Mesenchymal stem cell (in vitro differentiated cells and primary cell): ENCODE results near the gene RGS7.

Experiments used
- DNase-seq: peaks from one replicate; pipeline ENCODE4 v3.0.0-alpha.2; 2013
- H2AFZ ChIP-seq: one replicate; pipeline ENCODE4 v1.6.1; 2013; ENCODE audit warnings: low read depth, mild to moderate bottlenecking, control low read depth, inconsistent platforms, low read length, moderate library complexity
- H2AK5ac ChIP-seq: 2 replicates; pipeline ENCODE4 v1.6.1; 2013; ENCODE audit warnings: low read length, moderate library complexity, mild to moderate bottlenecking, inconsistent platforms; ENCODE audit not compliant: severe bottlenecking
- H2BK120ac ChIP-seq: one replicate; pipeline ENCODE4 v1.6.1; 2013; ENCODE audit warnings: low read depth, mild to moderate bottlenecking, inconsistent platforms, low read length, moderate library complexity
- H2BK12ac ChIP-seq, 2 experiments: one replicate each; pipeline ENCODE4 v1.6.1; 2013; ENCODE audit warnings: inconsistent platforms in 2 of 2, low read length in 2 of 2, mild to moderate bottlenecking in 2 of 2, moderate library complexity in 2 of 2, control low read depth in 1 of 2
- H2BK15ac ChIP-seq: one replicate; pipeline ENCODE4 v1.6.1; 2013; ENCODE audit warnings: mild to moderate bottlenecking, low read depth, inconsistent platforms; ENCODE audit not compliant: poor library complexity, severe bottlenecking
- H2BK5ac ChIP-seq: 2 replicates; pipeline ENCODE4 v1.6.1; 2013; ENCODE audit warnings: low read depth, mild to moderate bottlenecking, low read length, control low read depth, inconsistent platforms; ENCODE audit not compliant: poor library complexity, severe bottlenecking
- H3K14ac ChIP-seq, 2 experiments: one replicate each; pipeline ENCODE4 v1.6.1; 2013; ENCODE audit warnings: inconsistent platforms in 2 of 2, low read length in 2 of 2, control low read depth in 1 of 2, mild to moderate bottlenecking in 1 of 2, moderate library complexity in 1 of 2
- H3K18ac ChIP-seq, 2 experiments: one replicate each; pipeline ENCODE4 v1.6.1; 2013; ENCODE audit warnings: inconsistent platforms in 2 of 2, low read length in 2 of 2, control low read depth in 1 of 2, low read depth in 1 of 2, mild to moderate bottlenecking in 1 of 2
- H3K23ac ChIP-seq, 2 experiments: one replicate each; pipeline ENCODE4 v1.6.1; 2013; ENCODE audit warnings: inconsistent platforms in 2 of 2, low read length in 2 of 2, mild to moderate bottlenecking in 2 of 2, moderate library complexity in 2 of 2, control low read depth in 1 of 2
- H3K27ac ChIP-seq: 2 replicates; pipeline ENCODE4 v1.5.1; 2013; ENCODE audit warnings: mild to moderate bottlenecking, moderate library complexity, low read length, control low read depth, inconsistent platforms; ENCODE audit not compliant: poor library complexity, severe bottlenecking
- H3K27me3 ChIP-seq, 2 experiments: 2 replicates each; pipeline versions ENCODE4 v1.6.1 to v1.7.0; 2013; ENCODE audit warnings: low read length in 2 of 2, mild to moderate bottlenecking in 2 of 2, moderate library complexity in 2 of 2, control low read depth in 1 of 2, inconsistent platforms in 1 of 2; ENCODE audit not compliant: control insufficient read depth in 1 of 2, insufficient read depth in 1 of 2
- H3K36me3 ChIP-seq, 2 experiments: 2 replicates each; pipeline versions ENCODE4 v1.6.1 to v1.7.0; 2013; ENCODE audit warnings: low read length in 2 of 2, control low read depth in 1 of 2, inconsistent platforms in 1 of 2, low read depth in 1 of 2, mild to moderate bottlenecking in 1 of 2; ENCODE audit not compliant: insufficient read depth in 2 of 2, control insufficient read depth in 1 of 2
- H3K4ac ChIP-seq, 2 experiments: one replicate each; pipeline ENCODE4 v1.6.1; 2013; ENCODE audit warnings: inconsistent platforms in 2 of 2, low read length in 2 of 2, mild to moderate bottlenecking in 2 of 2, moderate library complexity in 2 of 2, control low read depth in 1 of 2, low read depth in 1 of 2
- H3K4me1 ChIP-seq: 2 replicates; pipeline ENCODE4 v1.6.1; 2013; ENCODE audit warnings: low read depth, low read length, control low read depth; ENCODE audit not compliant: control insufficient read depth, insufficient read depth
- H3K4me2 ChIP-seq: 2 replicates; pipeline ENCODE4 v1.6.1; 2013; ENCODE audit warnings: low read length, mild to moderate bottlenecking, inconsistent platforms; ENCODE audit not compliant: poor library complexity, severe bottlenecking
- H3K4me3 ChIP-seq, 2 experiments: 2 replicates each; pipeline versions ENCODE4 v1.5.1 to v1.7.0; 2013; ENCODE audit warnings: low read length in 2 of 2, mild to moderate bottlenecking in 2 of 2, control low read depth in 1 of 2, low read depth in 1 of 2; ENCODE audit not compliant: insufficient read depth in 1 of 2
- H3K79me1 ChIP-seq: replicated peaks from 2 replicates; pipeline ENCODE4 v1.6.1; 2013; ENCODE audit warnings: mild to moderate bottlenecking, control low read depth, low read length, inconsistent platforms; ENCODE audit not compliant: poor library complexity, severe bottlenecking
- H3K9ac ChIP-seq: 2 replicates; pipeline ENCODE4 v1.7.0; 2013; ENCODE audit warnings: mild to moderate bottlenecking, low read length, moderate library complexity
- H3K9me3 ChIP-seq: 2 replicates; pipeline ENCODE4 v1.7.0; 2013; ENCODE audit warnings: mild to moderate bottlenecking, low read length; ENCODE audit not compliant: control insufficient read depth
- H4K8ac ChIP-seq: one replicate; pipeline ENCODE4 v1.6.1; 2013; ENCODE audit warnings: inconsistent platforms, mild to moderate bottlenecking, low read length, moderate library complexity
- H4K91ac ChIP-seq: one replicate; pipeline ENCODE4 v1.6.1; 2013; ENCODE audit warnings: mild to moderate bottlenecking, low read length, inconsistent platforms
- WGBS: methylation state at CpG from one replicate; pipeline ENCODE4 v1.1.7; 2013; ENCODE audit warnings: mixed read lengths; 5-methylcytosine and 5-hydroxymethylcytosine counted together

RGS7 gene

GRCh38 chr1:241323514-241324195 lies 33.4 kb downstream of the RGS7 start:
- DNase-seq = peak; percentile 30
- H4K8ac ChIP-seq = no peak overlapping the region
- H3K4me1 ChIP-seq = no peaks in the 10 kb centered on the region
- H3K79me1 ChIP-seq = no peaks in the 10 kb centered on the region
- no peak overlapping the region for H4K91ac ChIP-seq
- H3K18ac ChIP-seq = no peak overlapping the region
- no peak overlapping the region for H2AFZ ChIP-seq
- no peak overlapping the region for H2BK15ac ChIP-seq
- H2BK120ac ChIP-seq = no peak overlapping the region
- no peak overlapping the region for H2BK12ac ChIP-seq
- no peak overlapping the region for H2AK5ac ChIP-seq
- no peak overlapping the region for H3K23ac ChIP-seq
- H2BK5ac ChIP-seq = no peak overlapping the region
- no peak overlapping the region for H3K4ac ChIP-seq
- no peaks in the 10 kb centered on the region for H3K36me3 ChIP-seq
- H3K9me3 ChIP-seq = no peaks in the 10 kb centered on the region
- no peak overlapping the region for H3K14ac ChIP-seq
- H3K9ac ChIP-seq = no peak overlapping the region
- no peak overlapping the region for H3K4me2 ChIP-seq
- no peaks in the 10 kb centered on the region for H3K27me3 ChIP-seq
- no peak overlapping the region for H3K4me3 ChIP-seq
- WGBS = 36% methylated on average over 7 of the region's 9 CpGs
- no peak overlapping the region for H3K27ac ChIP-seq

- H3K4ac ChIP-seq = no peak overlapping the region
- DNase-seq = no peak
- H3K9ac ChIP-seq = no peak overlapping the region
- H3K9me3 ChIP-seq = no peaks in the 10 kb centered on the region
- H2BK12ac ChIP-seq = no peak overlapping the region
- H3K36me3 ChIP-seq = no peaks in the 10 kb centered on the region
- H3K4me1 ChIP-seq = no peaks in the 10 kb centered on the region
- no peak overlapping the region for H3K18ac ChIP-seq
- H3K14ac ChIP-seq = no peak overlapping the region
- H3K27ac ChIP-seq = no peak overlapping the region
- H2BK120ac ChIP-seq = no peak overlapping the region
- H3K23ac ChIP-seq = no peak overlapping the region
- no peaks in the 10 kb centered on the region for H3K79me1 ChIP-seq
- H2BK5ac ChIP-seq = no peak overlapping the region
- no peak overlapping the region for H2AFZ ChIP-seq
- H3K27me3 ChIP-seq = no peaks in the 10 kb centered on the region
- H3K4me2 ChIP-seq = no peak overlapping the region
- H4K8ac ChIP-seq = no peak overlapping the region
- H3K4me3 ChIP-seq = no peak overlapping the region
- H2AK5ac ChIP-seq = no peak overlapping the region
- 88% methylated on average over 2 of the region's 2 CpGs for WGBS
- H2BK15ac ChIP-seq = no peak overlapping the region
- no peak overlapping the region for H4K91ac ChIP-seq
Measured at GRCh38 chr1:241317676-241318075, 39.3 kb downstream of the RGS7 start.

GRCh38 chr1:241316372-241316771 lies 40.6 kb downstream of the RGS7 start:
- H3K27ac ChIP-seq = no peak overlapping the region
- H2BK5ac ChIP-seq = no peak overlapping the region
- H4K91ac ChIP-seq = no peak overlapping the region
- no peak overlapping the region for H3K23ac ChIP-seq
- no peak overlapping the region for H3K14ac ChIP-seq
- H2BK15ac ChIP-seq = no peak overlapping the region
- no peak overlapping the region for H3K9ac ChIP-seq
- H2AFZ ChIP-seq = no peak overlapping the region
- H3K4me3 ChIP-seq = no peak overlapping the region
- no peak overlapping the region for H2BK12ac ChIP-seq
- WGBS = 70% methylated on average over 2 of the region's 3 CpGs
- no peak overlapping the region for H2BK120ac ChIP-seq
- no peaks in the 10 kb centered on the region for H3K79me1 ChIP-seq
- no peaks in the 10 kb centered on the region for H3K9me3 ChIP-seq
- H2AK5ac ChIP-seq = no peak overlapping the region
- no peak overlapping the region for H3K4ac ChIP-seq
- no peak overlapping the region for H3K18ac ChIP-seq
- H3K4me1 ChIP-seq = no peaks in the 10 kb centered on the region
- no peak overlapping the region for H3K4me2 ChIP-seq
- no peaks in the 10 kb centered on the region for H3K27me3 ChIP-seq
- no peaks in the 10 kb centered on the region for H3K36me3 ChIP-seq
- DNase-seq = no peak
- H4K8ac ChIP-seq = no peak overlapping the region

GRCh38 chr1:241311056-241311746 lies 45.8 kb downstream of the RGS7 start:
- Histone ChIP-seq H3K27ac (no peak overlapping the region), H2AK5ac (no peak overlapping the region), H3K14ac (no peak overlapping the region), H2BK12ac (no peak overlapping the region), H3K79me1 (no peaks in the 10 kb centered on the region), H2BK120ac (no peak overlapping the region), H3K18ac (no peak overlapping the region), H3K4me3 (no peak overlapping the region), H3K4me1 (no peaks in the 10 kb centered on the region), H4K91ac (no peak overlapping the region), H3K23ac (no peak overlapping the region), H3K27me3 (no peaks in the 10 kb centered on the region), H3K36me3 (no peaks in the 10 kb centered on the region), H2BK15ac (no peak overlapping the region), H4K8ac (no peak overlapping the region), H3K9ac (no peak overlapping the region), H2BK5ac (no peak overlapping the region), H2AFZ (no peak overlapping the region), H3K4me2 (no peak overlapping the region), H3K9me3 (peaks cover 2% of the 10 kb centered on the region), H3K4ac (no peak overlapping the region)
- 78% methylated on average over 2 of the region's 5 CpGs for WGBS
- DNase-seq = no peak
